Stimulated activated CD8-positive, alpha-beta memory T cell treated with anti-CD3 and anti-CD28 coated beads, Interleukin-7, amount 100 ng/mL, for 4 hours (primary cell): ENCODE results near the gene TMPRSS15.
"Not testable (repeated sequence)": the region's sequence is repeated elsewhere in the genome, so short reads cannot be mapped to it uniquely, and the experiment has no call there.

ENCODE experiments used
- DNase-seq, 2 donors: peaks; one replicate each; pipeline ENCODE4 v3.0.0-alpha.2; 2020; ENCODE audit warnings: low read depth in 2 of 2

The TMPRSS15 gene

DNA sequence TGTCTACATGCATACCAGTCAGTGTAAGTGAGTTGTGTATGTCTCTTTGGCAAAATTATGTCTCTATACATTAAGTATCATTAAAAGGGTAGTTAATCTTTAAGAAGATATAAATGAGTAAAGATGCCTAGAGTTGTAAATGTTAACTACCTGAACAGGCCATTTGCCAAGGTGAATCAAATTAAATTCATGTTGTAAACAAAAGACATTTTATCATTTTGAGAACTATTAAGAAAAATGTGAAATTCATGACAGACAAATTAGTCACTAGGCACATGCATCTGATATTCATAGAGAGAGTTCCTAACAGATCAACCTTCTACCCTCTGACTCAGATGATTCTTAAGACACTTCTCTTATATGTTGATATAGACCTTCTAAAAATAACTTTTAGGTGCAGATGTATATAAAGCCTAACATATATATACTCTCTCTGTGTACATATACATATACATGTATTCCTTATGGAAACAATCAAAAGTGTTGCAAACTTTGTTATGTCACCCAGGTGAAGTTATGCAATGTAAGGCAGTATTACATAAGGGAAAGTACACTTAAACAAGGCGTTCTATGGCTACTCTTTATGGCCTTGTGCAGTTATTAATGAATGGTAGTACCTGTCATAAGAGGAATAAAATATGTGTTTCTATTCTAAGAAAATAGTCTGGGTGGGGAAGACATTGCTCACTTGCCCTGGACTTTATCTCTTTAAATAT is at the start of gene TMPRSS15:
TMPRSS15 (minus strand) TSS at position 51 of the 716 bp plus-strand sequence. CDS start 163 bp downstream, outside the sequence.
- no peak for DNase-seq

DNA sequence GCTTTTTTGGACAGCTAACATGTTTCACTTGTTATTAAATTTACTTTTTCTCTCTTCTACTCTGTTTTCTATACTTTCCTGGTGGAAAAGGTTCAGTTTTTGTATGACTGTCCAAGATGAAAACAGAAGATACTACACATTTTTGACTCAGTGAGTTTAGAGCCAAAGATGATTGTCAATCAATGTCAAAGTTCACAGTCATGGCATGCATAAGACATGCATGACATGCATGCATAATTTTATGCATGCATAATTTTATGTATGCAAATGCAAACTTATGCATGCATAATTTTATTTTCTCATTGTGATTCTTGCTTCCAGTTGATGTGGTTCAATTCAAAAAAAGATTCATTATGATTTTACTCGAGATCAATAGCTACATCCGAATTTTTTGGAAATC is 48.1 kb upstream of the TMPRSS15 start:
- DNase-seq: no peak

DNA sequence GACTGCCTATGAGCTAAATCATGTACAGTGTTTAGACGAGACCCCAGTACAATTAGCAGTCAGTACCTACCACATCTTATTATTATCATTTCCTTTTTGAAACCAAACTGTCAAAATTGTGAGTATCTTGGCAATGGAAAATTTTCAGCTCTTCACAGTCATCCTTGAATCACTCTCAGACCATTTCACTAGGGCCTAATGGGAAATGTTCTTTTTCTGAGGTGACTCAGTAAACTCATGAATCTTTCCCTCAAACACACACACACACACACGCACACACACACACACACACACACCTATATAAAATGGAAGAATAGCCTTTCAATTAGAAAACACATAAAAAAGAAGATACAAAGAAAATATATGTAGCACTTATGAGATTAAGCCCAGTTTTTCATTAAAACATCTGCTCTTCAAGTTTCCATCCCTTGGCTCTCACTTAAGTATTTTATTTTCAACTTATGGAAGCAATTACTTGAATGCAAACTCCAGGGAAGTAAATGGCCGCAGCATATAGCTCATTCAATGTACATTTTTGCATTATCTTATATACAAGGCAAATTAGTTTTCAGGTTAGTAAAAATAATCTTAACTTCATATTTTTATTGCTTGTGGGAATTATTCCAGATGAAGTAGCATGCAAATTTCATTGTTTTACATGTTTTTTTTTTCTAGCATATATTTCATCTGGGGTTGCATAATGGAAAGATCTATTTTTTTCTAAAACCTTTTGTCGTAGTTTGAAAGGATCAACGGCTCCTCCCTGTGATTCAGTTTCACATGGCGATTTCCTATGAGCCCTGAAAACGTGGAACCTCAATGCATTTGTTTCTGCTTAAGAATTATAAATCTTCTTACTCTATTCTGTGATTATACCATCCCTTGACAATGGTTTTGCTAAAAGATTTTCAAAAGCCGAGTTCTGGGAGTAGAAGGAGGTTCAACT is 46.3 kb upstream of the TMPRSS15 start:
- DNase-seq: no peak

GRCh38 chr21:18443701-18444100 is 40.1 kb upstream of the TMPRSS15 start:
- no peak for DNase-seq

DNA sequence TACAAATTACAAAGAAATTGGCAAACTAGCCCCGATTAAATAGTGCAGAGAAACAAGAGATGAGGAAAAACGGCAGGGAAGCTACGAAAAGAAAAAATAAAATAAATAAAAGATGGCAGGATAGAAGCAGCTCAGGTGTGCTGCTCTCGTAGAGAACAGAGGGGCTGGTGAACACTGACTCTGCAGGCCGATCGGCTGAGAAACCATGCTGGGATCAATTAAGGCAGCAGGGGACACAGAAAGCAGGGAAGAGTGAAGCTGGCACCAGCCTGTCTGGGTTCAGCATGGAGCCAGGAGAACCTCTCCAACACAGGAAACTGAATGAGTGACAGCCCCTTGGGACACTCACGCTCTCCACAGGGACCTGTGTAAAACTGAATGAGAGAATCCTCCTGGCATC is 39.5 kb upstream of the TMPRSS15 start:
- no peak for DNase-seq

- no peak for DNase-seq
Measured at GRCh38 chr21:18430341-18430740, 26.8 kb upstream of the TMPRSS15 start.

DNA sequence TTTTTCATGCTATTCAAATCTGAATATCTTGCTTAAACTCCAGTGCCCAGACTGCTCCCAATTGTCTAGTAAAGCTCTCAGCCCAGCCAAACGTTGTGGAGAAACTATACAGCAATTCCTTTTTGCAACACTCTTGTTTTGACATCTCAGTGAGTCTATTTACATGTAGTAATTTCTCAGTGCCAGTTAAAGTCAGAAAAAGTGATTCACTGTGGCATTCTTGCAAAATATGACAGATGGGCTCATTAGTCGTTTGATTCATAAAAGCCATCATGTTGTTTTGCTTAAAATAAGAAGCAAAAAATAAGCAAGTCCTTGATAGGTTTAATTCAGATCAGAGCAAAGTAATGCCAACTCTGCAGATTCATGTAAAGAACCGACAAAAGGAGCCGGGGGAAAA is 20.7 kb upstream of the TMPRSS15 start:
- no peak for DNase-seq

- DNase-seq: no peak
Measured at GRCh38 chr21:18417141-18417790, 13.7 kb upstream of the TMPRSS15 start.

DNA sequence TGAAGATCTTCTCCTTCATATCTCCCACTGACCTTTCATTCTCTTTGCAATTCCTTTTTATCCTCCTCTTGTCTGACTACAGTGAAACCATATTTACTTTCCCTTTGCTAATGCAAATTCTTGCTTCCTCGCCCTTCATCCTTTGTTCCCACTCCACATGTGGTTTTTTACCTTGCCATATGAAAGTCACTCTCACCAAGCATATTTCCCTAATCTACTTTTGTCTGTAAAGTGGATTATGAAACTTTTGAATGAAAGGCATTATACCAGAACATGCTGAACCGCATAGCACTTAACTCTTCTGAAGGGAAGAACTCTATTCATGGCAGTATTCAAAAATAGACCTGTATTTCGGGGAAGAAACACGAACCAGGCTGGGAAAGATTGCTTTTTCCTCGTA is 8.0 kb upstream of the TMPRSS15 start:
- DNase-seq: no peak

GRCh38 chr21:18409579-18409978 is 6.0 kb upstream of the TMPRSS15 start:
- DNase-seq: no peak

DNA sequence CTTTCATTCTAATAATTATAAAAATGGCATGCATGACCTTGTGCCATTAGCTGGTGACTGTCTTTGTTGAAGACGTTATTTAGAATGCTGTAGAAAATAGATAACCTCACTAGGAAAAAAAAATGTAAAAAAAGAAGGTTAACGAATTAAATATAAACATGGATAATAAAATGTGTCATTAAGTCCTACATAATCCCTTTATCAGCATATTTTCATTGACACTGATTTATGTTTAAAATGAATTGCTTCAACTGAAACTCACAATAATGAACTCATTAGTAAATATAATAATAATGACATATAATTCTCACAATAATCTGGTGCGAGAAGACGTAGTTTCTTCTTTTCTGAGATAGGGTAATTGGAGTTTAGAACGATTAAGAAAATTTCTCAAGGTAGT is 4.7 kb downstream of the TMPRSS15 start:
- no peak for DNase-seq

DNA sequence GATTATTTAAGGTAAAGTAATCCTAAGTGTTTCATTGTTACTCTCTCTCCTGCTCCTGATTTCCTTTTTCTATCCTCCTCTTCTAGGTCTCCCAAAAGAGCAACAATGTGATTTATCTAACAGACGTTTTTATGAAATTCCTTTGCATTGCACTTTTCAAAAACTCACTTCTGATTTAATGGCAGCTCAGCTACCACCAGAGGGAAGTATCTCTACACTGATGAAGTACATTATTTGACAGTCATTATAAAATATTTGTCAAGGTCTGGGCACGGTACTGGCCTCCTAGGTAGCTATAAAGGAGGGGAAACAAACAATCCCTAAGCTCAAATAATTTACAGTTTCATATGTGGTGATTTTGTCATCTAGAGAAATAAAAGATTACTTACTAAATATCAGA is 15.6 kb downstream of the TMPRSS15 start:
- no peak for DNase-seq

GRCh38 chr21:18384771-18385170 is 18.8 kb downstream of the TMPRSS15 start:
- no peak for DNase-seq

GRCh38 chr21:18382934-18383619 is 20.5 kb downstream of the TMPRSS15 start:
- DNase-seq: not testable (repeated sequence)

- no peak for DNase-seq
Measured at GRCh38 chr21:18382141-18382540, 21.4 kb downstream of the TMPRSS15 start.

DNA sequence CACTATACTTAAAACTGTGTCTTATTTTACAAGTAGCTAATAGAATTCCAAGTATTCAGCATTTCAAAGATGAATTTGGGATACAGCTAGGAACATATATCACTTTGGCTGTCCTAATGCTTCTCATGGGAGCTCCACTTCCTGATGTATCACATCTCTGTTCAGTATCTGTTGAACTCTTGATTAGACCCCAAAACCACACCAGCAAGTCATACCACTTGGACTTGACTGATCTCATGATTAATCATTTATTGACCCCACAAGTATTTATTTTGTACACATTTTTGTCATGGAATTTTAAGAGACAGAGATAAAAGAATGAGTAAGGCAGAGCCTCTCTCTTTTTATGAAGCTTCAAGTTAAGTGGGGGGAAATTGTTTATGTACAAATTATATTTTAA is 30.0 kb downstream of the TMPRSS15 start:
- DNase-seq: no peak

- DNase-seq: no peak
Measured at GRCh38 chr21:18370301-18370700, 33.3 kb downstream of the TMPRSS15 start.

GRCh38 chr21:18369115-18369514 is 34.5 kb downstream of the TMPRSS15 start:
- no peak for DNase-seq

- DNase-seq: no peak
Measured at GRCh38 chr21:18368205-18368604, 35.4 kb downstream of the TMPRSS15 start.

DNA sequence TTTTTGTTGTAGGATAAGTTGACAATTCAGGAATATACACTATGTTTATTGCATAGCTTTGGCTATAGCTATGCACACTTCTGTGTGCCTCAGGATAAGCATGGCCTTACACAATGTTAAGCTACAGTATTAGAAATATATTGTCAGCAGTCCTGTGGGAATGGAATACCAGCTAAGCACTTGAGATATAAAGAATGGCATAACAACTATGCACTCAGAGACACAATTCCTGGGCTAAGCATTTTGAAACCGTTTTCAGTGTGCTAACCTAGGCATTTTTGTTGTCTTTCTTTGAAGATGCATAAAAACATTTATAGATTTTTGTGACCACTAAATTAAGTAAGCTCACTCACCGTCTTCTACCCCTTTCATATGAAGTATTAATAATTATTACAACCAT is 46.8 kb downstream of the TMPRSS15 start:
- DNase-seq: no peak

DNA sequence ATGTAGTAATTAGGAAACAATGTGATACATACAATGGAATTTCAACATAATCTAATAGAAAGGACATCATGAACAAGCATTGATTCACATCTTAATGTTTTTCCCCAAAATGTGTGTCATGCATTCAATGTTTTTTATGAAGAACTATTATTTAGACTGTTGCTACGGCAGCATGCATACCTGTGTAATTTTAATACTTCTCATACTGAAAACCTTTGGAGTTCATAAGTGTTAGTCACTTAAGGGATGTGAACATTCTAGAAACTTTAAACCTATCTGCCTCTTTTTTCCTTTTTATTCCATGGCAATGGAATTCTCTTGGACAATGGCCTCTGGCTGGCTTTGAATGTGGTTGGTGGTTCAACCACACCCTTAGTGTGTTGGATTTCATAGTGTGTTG is 48.6 kb downstream of the TMPRSS15 start:
- no peak for DNase-seq

DNA sequence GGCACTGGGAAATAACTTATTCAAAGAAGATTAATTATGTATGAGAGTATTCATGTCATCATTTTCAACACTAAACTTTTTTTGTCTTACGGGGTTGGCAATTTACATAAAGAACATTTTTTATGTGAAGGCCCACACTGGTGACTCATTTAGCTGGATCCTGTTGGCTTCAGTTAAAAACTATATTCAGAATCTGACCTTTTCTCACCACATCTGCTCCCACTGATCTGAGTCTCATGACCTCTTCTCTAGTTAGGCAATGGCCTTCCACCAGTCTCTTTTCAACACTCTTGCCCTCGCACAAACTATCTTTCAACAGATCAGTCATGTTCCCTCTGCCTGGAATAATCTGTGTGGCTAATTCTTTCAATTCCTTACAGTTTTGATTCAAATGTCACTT is 53.4 kb downstream of the TMPRSS15 start:
- no peak for DNase-seq
